ENCODE measurements around the gene FAM107B.
A peak's percentile ranks its signal among the peaks of the same experiment; 100 is the strongest.
"Not testable (repeated sequence)": the region's sequence is repeated elsewhere in the genome, so short reads cannot be mapped to it uniquely, and the experiment has no call there.

Gene FAM107B

DNA sequence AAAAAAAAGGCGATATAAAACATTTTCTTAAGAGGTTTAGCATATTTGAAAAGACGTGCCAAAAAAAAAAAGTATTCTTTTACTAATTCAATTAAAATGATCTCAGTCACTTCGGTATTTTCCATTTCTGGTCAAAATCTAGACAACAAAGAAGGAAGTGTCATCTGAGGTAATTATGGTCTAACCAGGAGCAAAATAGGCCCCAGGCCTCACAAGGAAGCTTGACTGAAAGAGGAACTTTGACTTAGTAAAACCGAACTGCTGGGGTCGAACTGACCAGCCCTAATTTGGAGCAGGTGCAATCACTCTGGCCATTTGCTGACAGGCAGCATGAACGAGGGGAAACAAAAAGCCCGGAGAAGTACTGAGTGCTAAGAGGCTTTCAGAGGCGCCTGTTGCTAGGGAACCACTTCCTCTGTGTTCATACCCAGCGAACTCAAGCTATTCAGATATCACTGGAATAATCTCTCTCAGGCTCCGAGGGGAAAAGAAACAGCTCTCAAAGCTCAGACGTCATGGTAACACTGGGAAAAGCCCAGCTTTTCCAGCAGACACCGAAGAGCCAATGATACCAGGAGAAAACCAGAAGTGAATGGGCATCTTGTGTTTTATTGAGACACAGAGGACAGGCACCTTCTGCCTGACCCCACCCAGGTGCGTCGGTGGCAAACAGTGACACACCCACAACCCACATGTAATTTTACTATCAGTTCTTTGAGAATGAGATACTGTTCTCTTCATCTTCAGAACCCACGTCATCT lies 126.5 kb downstream of the FAM107B start (continued):
- no peak for TF ChIP-seq ZC3H10 (CRISPR knock-in tag; IDR thresholded peaks at IDR 0.05)
- 0 out of 2 replicates have a peak, but pooled peaks have one; percentile 10 for TF ChIP-seq ZNF8 (CRISPR knock-in tag; IDR thresholded peaks at IDR 0.05)
- TF ChIP-seq ZFP3 (CRISPR knock-in tag; IDR thresholded peaks at IDR 0.05): 0 out of 2 replicates have a peak, but pooled peaks have one; percentile 30
- TF ChIP-seq ZNF565 (CRISPR knock-in tag; conservative IDR thresholded peaks at IDR 0.05; ENCODE audit: low read depth): no peak

GRCh38 chr10:14645239-14645960 lies 129.3 kb downstream of the FAM107B start:
- TF ChIP-seq BACH2 (CRISPR knock-in tag; IDR thresholded peaks at IDR 0.05; ENCODE audit: borderline replicate concordance): no peak
- ATAC-seq: no peak

DNA sequence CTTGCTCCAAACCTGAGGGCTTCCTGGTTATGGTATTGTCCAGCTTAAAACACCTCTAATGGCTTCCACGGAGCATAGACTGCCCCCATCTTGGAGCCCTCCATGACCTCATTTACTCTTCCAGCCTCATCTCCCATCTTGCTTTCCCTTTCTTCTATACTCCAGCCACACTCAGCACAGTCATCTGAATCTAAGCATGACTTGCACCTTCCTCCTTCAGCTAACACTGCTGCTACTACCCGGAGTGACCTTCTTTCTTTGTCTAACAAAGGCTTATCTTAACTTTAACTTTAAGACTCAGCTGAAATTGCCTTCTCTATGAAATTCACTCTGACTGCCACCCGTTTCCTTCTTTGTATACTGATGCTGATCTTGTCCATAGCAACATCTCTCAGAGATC lies 135.1 kb downstream of the FAM107B start:
- TF ChIP-seq GLIS3 (CRISPR knock-in tag; IDR thresholded peaks at IDR 0.05) (no peak), ZNF8 (CRISPR knock-in tag; IDR thresholded peaks at IDR 0.05) (no peak), PPARA (CRISPR knock-in tag; IDR thresholded peaks at IDR 0.05; ENCODE audit: borderline replicate concordance) (no peak), TCF4 (CRISPR knock-in tag; IDR thresholded peaks at IDR 0.05; ENCODE audit: borderline replicate concordance) (no peak), CSRNP3 (CRISPR knock-in tag; IDR thresholded peaks at IDR 0.05) (no peak), SNAI2 (CRISPR knock-in tag; IDR thresholded peaks at IDR 0.05) (no peak), ZFP30 (CRISPR knock-in tag; IDR thresholded peaks at IDR 0.05) (no peak), BACH2 (CRISPR knock-in tag; IDR thresholded peaks at IDR 0.05; ENCODE audit: borderline replicate concordance) (no peak), TSHZ2 (CRISPR knock-in tag; IDR thresholded peaks at IDR 0.05) (no peak), ZFP3 (CRISPR knock-in tag; IDR thresholded peaks at IDR 0.05) (no peak), CSDC2 (CRISPR knock-in tag; IDR thresholded peaks at IDR 0.05) (no peak), OSR1 (CRISPR knock-in tag; IDR thresholded peaks at IDR 0.05) (no peak), RARB (CRISPR knock-in tag; IDR thresholded peaks at IDR 0.05) (no peak), TOX (CRISPR knock-in tag; IDR thresholded peaks at IDR 0.05; ENCODE audit: borderline replicate concordance) (no peak), ZNF70 (CRISPR knock-in tag; IDR thresholded peaks at IDR 0.05) (no peak), PATZ1 (CRISPR knock-in tag; IDR thresholded peaks at IDR 0.05; ENCODE audit: borderline replicate concordance) (no peak), CREB5 (CRISPR knock-in tag; IDR thresholded peaks at IDR 0.05; ENCODE audit: low read depth) (no peak), ZNF565 (CRISPR knock-in tag; conservative IDR thresholded peaks at IDR 0.05; ENCODE audit: low read depth) (no peak)
- no peak for ATAC-seq

DNA sequence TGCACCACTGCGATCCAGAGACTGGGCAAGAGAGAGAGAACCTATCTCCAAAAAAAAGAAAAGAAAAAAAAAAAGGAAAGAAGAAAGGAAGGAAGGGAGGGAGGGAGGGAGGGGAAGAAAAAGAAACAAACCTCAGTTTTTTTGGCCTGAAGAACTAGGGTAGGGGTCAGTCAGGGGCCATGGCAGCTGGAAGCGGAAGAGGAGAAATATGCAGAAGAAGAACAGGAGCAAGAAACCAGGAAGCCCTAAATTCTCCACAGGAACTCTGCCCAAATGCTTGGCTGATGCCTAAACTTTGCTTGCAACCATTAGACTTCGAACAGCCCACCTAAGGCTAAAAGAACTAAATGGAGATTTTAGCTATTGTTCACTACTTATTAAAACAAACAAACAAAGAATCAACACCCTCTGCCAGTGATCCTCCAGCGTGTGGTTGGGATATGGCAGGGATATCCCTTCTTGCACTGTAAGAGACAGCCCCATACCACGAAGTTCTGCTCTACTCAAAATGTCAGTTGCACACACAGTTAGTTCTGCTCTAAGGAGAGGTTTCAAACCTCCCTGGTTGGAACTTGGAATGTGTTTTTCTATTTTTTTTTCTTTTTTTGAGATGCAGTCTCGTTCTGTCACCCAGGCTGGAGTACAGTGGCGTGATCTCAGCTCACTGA lies 139.5 kb downstream of the FAM107B start:
- TF ChIP-seq PPARA (CRISPR knock-in tag; IDR thresholded peaks at IDR 0.05; ENCODE audit: borderline replicate concordance) (no peak), ZNF565 (CRISPR knock-in tag; conservative IDR thresholded peaks at IDR 0.05; ENCODE audit: low read depth) (no peak), BACH2 (CRISPR knock-in tag; IDR thresholded peaks at IDR 0.05; ENCODE audit: borderline replicate concordance) (no peak), PATZ1 (CRISPR knock-in tag; IDR thresholded peaks at IDR 0.05; ENCODE audit: borderline replicate concordance) (no peak), ESRRG (CRISPR knock-in tag; IDR thresholded peaks at IDR 0.05) (no peak), GLIS3 (CRISPR knock-in tag; IDR thresholded peaks at IDR 0.05) (no peak), CSDC2 (CRISPR knock-in tag; IDR thresholded peaks at IDR 0.05) (no peak)
- ATAC-seq: no peak

GRCh38 chr10:14634572-14634971 lies 140.1 kb downstream of the FAM107B start:
- not testable (repeated sequence) for ATAC-seq

Data from SK-N-SH treated with all-trans-retinoic acid at 6 μM for 48 hours (cell line).